D721Med (cell line): Measurements from ENCODE around the gene NUP58.
"Not testable (repeated sequence)": the region's sequence is repeated elsewhere in the genome, so short reads cannot be mapped to it uniquely, and the experiment has no call there.

Experiments used
- DNase-seq: peaks from one replicate; pipeline ENCODE4 v3.0.0; 2011; ENCODE audit warnings: low spot score; ENCODE audit not compliant: insufficient read length
- FAIRE-seq: peaks from 2 replicates; lab custom pipeline; 2011; peaks lifted over from hg19 to GRCh38; lab: Jason Lieb, UNC
- TF ChIP-seq, protein P1 (sequence below): IDR thresholded peaks from 2 replicates; pipeline ENCODE4 v1.5.1; 2012; ENCODE audit warnings: mild to moderate bottlenecking, control low read depth; ENCODE audit not compliant: insufficient read depth; ENCODE audit errors: missing control alignments

Gene NUP58

DNA sequence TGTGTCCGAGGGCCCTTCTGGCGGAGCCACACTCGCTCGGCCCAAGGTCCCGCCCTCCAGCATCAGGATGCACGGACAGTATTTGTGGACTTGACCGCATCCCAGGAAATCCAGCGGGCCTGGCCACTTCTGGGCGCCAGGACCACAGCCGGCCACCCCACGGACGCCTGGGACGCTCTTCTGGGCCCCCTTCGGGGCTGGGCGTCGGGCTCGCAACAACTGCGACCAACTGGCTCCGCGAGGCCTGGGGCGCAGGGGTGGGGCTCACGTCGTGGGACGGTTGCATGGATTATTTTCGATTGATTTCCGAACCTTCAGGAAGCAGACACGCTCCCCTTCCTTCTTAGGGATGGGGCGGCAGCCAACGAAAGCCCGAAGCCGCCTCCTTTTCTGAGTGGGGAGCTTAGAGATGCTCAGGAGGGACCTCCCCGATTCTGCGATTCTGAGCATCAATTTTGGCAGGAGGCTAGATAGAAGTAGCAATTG is 521 bp upstream of the NUP58 start:
- TF ChIP-seq, protein P1, sequence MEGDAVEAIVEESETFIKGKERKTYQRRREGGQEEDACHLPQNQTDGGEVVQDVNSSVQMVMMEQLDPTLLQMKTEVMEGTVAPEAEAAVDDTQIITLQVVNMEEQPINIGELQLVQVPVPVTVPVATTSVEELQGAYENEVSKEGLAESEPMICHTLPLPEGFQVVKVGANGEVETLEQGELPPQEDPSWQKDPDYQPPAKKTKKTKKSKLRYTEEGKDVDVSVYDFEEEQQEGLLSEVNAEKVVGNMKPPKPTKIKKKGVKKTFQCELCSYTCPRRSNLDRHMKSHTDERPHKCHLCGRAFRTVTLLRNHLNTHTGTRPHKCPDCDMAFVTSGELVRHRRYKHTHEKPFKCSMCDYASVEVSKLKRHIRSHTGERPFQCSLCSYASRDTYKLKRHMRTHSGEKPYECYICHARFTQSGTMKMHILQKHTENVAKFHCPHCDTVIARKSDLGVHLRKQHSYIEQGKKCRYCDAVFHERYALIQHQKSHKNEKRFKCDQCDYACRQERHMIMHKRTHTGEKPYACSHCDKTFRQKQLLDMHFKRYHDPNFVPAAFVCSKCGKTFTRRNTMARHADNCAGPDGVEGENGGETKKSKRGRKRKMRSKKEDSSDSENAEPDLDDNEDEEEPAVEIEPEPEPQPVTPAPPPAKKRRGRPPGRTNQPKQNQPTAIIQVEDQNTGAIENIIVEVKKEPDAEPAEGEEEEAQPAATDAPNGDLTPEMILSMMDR, result no peak
- DNase-seq, result no peak
- peak; percentile 29 for FAIRE-seq

DNA sequence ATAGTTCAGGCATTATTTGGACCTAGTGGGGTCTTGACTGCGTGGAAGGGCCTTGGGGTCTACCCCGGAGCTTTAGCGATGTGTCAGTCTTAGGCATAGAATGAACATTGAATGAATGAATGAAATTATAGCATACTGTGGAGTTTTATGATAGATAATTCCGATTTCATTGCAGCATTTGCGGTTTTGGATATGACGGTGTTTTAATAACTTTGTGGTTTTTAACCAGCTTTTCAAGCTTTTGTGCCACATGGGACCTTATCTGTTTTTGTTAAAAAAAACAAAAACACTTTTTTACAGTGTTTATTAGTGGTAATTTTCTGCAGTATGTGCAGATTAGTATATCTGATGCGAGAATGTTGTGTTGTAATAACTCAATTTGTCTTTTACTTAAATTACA is 696 bp downstream of the NUP58 start:
- FAIRE-seq, result no peak
- TF ChIP-seq, protein P1, result no peak
- DNase-seq, result no peak

DNA sequence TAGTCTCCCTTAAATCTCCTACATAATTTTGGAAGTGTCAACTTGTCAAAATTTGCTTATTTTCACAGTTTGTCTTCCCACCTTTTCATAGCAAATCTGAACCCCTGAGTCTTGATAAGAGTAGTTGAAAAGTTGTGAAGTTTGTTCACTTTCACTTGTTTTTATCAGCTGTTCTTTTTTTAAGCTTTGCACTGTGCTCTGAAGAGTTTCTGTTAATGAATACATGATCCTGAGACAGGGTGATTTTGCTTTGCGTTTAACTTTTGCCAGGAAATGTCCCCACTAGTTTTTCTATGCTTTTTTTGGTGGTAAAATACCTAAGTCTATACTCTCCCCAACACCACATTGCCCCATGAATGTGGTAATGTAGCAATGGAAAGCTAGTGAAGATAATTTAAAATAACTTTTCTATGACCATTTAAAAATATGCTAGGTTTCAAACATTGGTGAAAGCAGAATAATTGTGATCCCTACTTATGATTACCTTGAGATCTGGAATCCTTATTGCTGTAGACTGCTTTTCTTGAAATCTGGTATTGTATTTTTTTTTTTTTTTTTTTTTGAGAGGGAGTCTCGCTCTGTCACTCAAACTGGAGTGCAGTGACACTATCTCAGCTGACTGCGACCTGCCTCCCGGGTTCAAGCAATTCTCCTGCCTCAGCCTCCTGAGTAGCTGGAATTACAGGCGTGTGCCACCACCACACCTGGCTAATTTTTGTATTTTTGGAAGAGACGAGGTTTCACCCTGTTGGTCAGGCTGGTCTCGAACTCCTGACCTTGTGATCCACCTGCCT is 5.4 kb downstream of the NUP58 start:
- DNase-seq, result no peak
- TF ChIP-seq, protein P1, result no peak
- no peak for FAIRE-seq

DNA sequence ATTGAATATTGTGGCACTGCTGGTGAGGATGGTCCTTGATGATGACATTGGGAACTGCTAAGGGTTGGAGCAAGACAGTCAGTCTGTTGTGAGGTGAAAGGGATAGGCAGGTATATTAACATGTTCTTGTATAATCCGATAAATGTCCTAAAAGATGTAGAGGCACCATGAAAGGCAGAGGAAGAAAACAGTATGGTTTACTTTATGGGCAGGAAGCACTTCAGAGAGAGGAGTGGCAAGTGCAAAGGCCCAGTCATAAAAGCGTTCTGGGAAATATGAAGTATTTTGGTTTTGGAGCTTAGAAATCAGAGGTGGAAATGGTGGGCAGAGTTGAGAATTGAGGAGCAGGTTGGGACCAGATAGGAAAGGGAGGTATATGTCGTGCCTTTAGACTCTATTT is 9.5 kb downstream of the NUP58 start:
- no peak for DNase-seq
- FAIRE-seq, result no peak
- TF ChIP-seq, protein P1, result no peak

DNA sequence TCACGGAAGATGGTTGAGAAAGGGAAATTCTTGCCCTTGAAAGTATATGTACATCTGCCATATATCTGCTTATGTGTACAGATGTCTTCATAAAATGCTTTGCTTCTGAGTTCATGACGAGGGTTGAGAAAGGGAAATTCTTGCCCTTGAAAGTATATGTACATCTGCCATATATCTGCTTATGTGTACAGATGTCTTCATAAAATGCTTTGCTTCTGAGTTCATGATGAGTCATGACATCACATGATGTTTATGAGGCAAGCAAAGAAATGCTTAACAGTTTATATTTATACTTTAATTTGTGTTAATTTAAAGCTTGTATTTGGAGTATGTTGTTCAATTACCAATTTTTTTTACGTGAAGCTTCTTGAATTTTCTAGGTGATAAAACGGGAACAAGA is 17.5 kb downstream of the NUP58 start:
- FAIRE-seq, result peak; percentile 93

DNA sequence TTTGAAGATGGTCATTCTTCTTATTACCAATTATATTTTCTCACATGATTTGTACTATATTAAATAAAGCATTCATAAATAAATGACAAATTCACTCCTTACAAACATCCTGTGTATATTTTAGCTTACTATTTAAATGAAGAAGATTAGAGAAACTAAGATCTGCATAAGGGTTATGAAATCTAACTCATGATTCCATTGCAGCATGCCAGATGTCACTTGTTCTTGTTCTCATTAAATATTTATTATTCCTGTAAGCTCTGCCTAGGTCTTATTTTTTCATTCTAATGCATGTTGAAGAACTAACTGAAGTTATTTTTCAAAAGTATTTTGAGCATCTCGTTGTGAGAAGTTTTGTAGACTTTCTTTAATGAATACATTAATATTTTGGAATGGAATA is 18.3 kb downstream of the NUP58 start:
- DNase-seq, result no peak
- no peak for FAIRE-seq
- TF ChIP-seq, protein P1, result no peak

More for the DNA sequence above, 17.5 kb downstream of the NUP58 start:
- not testable (repeated sequence) for DNase-seq

DNA sequence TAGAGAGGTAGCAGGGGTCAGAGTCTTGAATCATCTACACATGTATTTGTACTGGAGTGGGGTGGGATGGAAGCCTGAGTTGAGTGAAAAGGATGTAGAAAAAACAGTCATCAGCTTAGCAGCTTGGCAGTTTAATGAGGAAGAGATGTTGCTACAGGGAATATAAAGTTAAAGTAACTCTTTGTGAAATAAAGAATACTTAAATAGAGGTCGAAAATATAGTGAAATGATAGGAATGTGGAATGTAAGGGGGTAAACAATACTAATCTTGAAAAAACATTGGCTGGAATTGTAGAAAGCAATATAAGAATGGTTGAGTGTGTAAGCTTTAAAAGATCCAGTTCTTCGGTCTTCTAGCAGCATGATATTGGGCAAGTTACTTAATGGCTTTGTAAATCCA is 22.7 kb downstream of the NUP58 start:
- DNase-seq (no peak), FAIRE-seq (no peak)
- TF ChIP-seq, protein P1, result no peak
